Measurements from ENCODE around the gene WASF1. TPM values are rescaled to one million over a fixed set of nuclear protein-coding genes. Genes with fewer than 3 reads are reported as not detected.

Gene WASF1
- total and polyA plus RNA-seq, 2 donors (not counting 3 experiments of a cell fraction or from before 2014, with no cell fraction given): 20.9 to 27.5 TPM

DNA sequence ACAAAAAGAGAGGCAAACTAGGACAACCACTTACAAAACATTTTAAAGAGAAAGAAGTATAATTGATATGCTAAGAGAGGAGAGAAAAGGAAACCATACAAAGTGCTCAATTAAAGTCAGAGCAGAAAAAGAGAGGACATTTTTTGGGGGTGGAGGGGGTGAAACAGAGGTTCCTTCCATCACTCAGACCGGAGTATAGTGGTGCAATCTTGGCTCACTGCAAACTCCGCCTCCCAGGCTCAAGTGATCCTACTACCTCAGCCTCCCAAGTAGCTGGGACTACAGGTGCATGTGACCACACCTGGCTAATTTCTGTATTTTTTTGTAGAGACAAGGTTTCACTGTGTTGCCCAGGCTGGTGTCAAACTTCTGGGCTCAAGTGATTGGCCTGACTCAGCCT is 9.4 kb downstream of the WASF1 start:
- dilution Hi-C loops (cut with MboI; ENCODE audit: extremely low pct_ligation_motif_present, low sequenced_read_pairs) (no loop called here), intact Hi-C loops (cut with micrococcal nuclease) (no loop called here)
- H3K9me1 ChIP-seq (replicated peaks; ENCODE audit: control insufficient read depth, extremely low read depth, insufficient read depth, low read length): no peaks in the 10 kb centered on the region
- FAIRE-seq: no peak
- peaks cover 17% of the 10 kb centered on the region for H4K20me1 ChIP-seq (replicated peaks; ENCODE audit: control insufficient read depth, extremely low read depth, insufficient read depth, low read length)
- H3K4me1 ChIP-seq (ENCODE audit: control insufficient read depth, extremely low read depth, insufficient read depth, low read length): no peaks in the 10 kb centered on the region
- BruUV-seq (replicated peaks): no TSS peak
- H3K27me3 ChIP-seq (ENCODE audit: control insufficient read depth in 2 of 2, insufficient read depth in 2 of 2, low read length in 2 of 2): no peaks in the 10 kb centered on the region
- no peak overlapping the region for H3K4me2 ChIP-seq (ENCODE audit: insufficient read depth, low read length)
- no peaks in the 10 kb centered on the region for H3K36me3 ChIP-seq (ENCODE audit: control insufficient read depth in 2 of 2, extremely low read depth in 1 of 2, insufficient read depth in 2 of 2, low read length in 2 of 2)
- H3K4me3 ChIP-seq (replicated peaks in 1 of 3; ENCODE audit: insufficient read depth in 1 of 3, low read depth in 1 of 3, low read length in 3 of 3): no peak overlapping the region
- no peak overlapping the region for H2AFZ ChIP-seq (ENCODE audit: low read depth, low read length)
- H3K79me2 ChIP-seq (ENCODE audit: control insufficient read depth, insufficient read depth, low read length): peaks cover 24% of the 10 kb centered on the region
- no peak for DNase-seq (ENCODE audit: low read depth, low spot score)
- no peak for TF ChIP-seq GATA2 (IDR thresholded peaks at IDR 0.05; ENCODE audit: insufficient read depth, insufficient read length, low read depth, low read length)
- no peak for TF ChIP-seq POLR2AphosphoS5 (IDR thresholded peaks at IDR 0.05; ENCODE audit: insufficient read depth, low read depth, low read length)
- H3K9ac ChIP-seq (replicated peaks; ENCODE audit: extremely low read depth, insufficient read depth, low read length): no peak overlapping the region
- CTCF ChIA-PET: no interaction called here
- no peak overlapping the region for H3K27ac ChIP-seq (ENCODE audit: insufficient read depth, low read depth, low read length)
- no peaks in the 10 kb centered on the region for H3K9me3 ChIP-seq (replicated peaks; ENCODE audit: control insufficient read depth, insufficient read depth, low read length)
- POLR2A ChIA-PET: no interaction called here

DNA sequence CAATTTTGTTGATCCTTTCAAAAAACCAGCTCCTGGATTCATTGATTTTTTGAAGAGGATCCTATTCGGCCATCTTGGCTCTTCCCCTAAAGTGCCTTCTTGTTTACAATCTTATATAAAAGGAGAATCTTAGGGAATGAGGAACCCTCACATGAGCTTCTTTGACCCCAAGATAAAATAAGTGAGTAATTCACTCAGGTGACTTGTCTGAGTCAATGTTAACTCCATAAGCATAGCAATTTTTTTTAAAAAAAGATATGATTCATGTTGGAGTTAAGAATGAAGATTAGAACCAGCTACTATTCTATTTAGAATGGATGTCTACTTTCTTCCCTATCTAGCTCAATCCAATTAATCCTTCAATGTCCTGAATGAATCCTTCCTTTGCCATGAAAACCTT is 21.0 kb downstream of the WASF1 start:
- Histone ChIP-seq H3K79me2 (ENCODE audit: control insufficient read depth, insufficient read depth, low read length) (no peaks in the 10 kb centered on the region), H3K27me3 (ENCODE audit: control insufficient read depth in 2 of 2, insufficient read depth in 2 of 2, low read length in 2 of 2) (no peaks in the 10 kb centered on the region), H3K27ac (ENCODE audit: insufficient read depth, low read depth, low read length) (no peak overlapping the region), H3K4me1 (ENCODE audit: control insufficient read depth, extremely low read depth, insufficient read depth, low read length) (no peaks in the 10 kb centered on the region), H3K9ac (replicated peaks; ENCODE audit: extremely low read depth, insufficient read depth, low read length) (no peak overlapping the region), H3K9me1 (replicated peaks; ENCODE audit: control insufficient read depth, extremely low read depth, insufficient read depth, low read length) (no peaks in the 10 kb centered on the region), H3K36me3 (ENCODE audit: control insufficient read depth in 2 of 2, extremely low read depth in 1 of 2, insufficient read depth in 2 of 2, low read length in 2 of 2) (no peaks in the 10 kb centered on the region), H2AFZ (ENCODE audit: low read depth, low read length) (no peak overlapping the region), H3K4me2 (ENCODE audit: insufficient read depth, low read length) (no peak overlapping the region), H3K4me3 (replicated peaks in 1 of 3; ENCODE audit: insufficient read depth in 1 of 3, low read depth in 1 of 3, low read length in 3 of 3) (no peak overlapping the region), H4K20me1 (replicated peaks; ENCODE audit: control insufficient read depth, extremely low read depth, insufficient read depth, low read length) (no peaks in the 10 kb centered on the region), H3K9me3 (replicated peaks; ENCODE audit: control insufficient read depth, insufficient read depth, low read length) (no peaks in the 10 kb centered on the region)
- TF ChIP-seq EZH2 (IDR thresholded peaks at IDR 0.05; ENCODE audit: borderline replicate concordance, low read depth, low read length, severe bottlenecking) (no peak), POLR2A (IDR thresholded peaks at IDR 0.05; ENCODE audit: low read depth, low read length) (no peak), POLR2AphosphoS5 (IDR thresholded peaks at IDR 0.05; ENCODE audit: insufficient read depth, low read depth, low read length) (no peak)
- TF ChIP-seq, protein P1, sequence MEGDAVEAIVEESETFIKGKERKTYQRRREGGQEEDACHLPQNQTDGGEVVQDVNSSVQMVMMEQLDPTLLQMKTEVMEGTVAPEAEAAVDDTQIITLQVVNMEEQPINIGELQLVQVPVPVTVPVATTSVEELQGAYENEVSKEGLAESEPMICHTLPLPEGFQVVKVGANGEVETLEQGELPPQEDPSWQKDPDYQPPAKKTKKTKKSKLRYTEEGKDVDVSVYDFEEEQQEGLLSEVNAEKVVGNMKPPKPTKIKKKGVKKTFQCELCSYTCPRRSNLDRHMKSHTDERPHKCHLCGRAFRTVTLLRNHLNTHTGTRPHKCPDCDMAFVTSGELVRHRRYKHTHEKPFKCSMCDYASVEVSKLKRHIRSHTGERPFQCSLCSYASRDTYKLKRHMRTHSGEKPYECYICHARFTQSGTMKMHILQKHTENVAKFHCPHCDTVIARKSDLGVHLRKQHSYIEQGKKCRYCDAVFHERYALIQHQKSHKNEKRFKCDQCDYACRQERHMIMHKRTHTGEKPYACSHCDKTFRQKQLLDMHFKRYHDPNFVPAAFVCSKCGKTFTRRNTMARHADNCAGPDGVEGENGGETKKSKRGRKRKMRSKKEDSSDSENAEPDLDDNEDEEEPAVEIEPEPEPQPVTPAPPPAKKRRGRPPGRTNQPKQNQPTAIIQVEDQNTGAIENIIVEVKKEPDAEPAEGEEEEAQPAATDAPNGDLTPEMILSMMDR (IDR thresholded peaks at IDR 0.05; ENCODE audit: extremely low read depth in 1 of 2, insufficient read depth in 1 of 2, low read depth in 1 of 2, low read length in 2 of 2): no peak
- intact Hi-C loops (cut with micrococcal nuclease) (no loop called here), dilution Hi-C loops (cut with MboI; ENCODE audit: extremely low pct_ligation_motif_present, low sequenced_read_pairs) (no loop called here)
- ChIA-PET CTCF (no interaction called here), POLR2A (no interaction called here)
- FAIRE-seq (no peak), DNase-seq (ENCODE audit: low read depth, low spot score) (no peak)
- BruUV-seq (replicated peaks): no TSS peak
